ENCODE data around the gene RNF217. TPM values are rescaled to one million over a fixed set of nuclear protein-coding genes. Genes with fewer than 3 reads are reported as not detected.

RNF217 gene
- total and polyA plus RNA-seq, 2 of the 13 experiments (the other 11 are each of a cell fraction or from before 2014, with no cell fraction given): 2.2 to 2.4 TPM

DNA sequence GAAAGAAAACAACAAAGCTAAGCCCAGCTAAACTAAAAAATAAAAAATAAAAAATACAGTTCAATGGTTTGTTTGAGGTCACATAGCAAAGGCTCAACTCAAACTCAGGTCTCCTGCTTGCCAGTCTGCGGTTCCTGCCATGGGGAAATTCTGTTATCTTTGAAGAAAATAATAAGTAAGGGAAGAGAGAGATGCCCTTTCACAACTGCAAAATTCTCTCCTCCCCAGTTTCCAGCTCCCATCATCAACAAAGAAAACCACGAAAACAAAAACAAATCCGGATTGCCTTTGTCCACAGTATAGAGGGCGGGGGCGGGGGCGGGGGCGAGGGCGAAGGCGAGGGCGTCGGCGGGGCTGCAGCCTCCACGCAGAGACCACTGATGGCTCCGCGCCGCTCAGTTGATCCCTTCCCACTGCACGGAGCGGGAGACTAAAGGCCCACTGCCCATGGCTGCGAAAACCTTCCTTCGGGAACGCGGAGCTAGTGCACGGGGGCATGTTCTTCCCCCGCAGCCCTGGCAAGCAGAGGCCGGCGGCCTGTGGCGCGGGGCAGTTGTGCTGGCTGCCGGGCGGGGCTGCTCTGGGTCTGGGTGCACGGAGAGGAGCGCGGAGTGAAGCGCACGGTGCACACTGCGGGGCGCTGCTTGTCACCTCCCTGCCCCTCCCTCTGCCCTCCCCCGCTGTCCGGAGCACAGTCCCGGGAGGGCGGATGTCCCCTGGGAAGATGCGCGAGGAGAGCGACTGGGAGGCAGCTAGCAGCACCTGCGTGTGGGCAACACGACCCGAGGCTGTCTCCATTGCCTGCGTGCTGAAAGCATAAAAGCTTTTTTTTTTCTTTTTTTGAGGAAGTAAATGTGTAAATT, 137.2 kb downstream of the RNF217 start (continued):
- TF ChIP-seq KDM2A (CRISPR knock-in tag; IDR thresholded peaks at IDR 0.05; ENCODE audit: borderline replicate concordance, low read depth): 0 out of 2 replicates have a peak, but pooled peaks have one; percentile 31
- TF ChIP-seq ZNF569 (CRISPR knock-in tag; IDR thresholded peaks at IDR 0.05; ENCODE audit: borderline replicate concordance): no peak
- TF ChIP-seq, protein P1, sequence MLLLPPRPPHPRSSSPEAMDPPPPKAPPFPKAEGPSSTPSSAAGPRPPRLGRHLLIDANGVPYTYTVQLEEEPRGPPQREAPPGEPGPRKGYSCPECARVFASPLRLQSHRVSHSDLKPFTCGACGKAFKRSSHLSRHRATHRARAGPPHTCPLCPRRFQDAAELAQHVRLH (CRISPR knock-in tag; IDR thresholded peaks at IDR 0.05; ENCODE audit: borderline replicate concordance, low read depth): no peak

DNA sequence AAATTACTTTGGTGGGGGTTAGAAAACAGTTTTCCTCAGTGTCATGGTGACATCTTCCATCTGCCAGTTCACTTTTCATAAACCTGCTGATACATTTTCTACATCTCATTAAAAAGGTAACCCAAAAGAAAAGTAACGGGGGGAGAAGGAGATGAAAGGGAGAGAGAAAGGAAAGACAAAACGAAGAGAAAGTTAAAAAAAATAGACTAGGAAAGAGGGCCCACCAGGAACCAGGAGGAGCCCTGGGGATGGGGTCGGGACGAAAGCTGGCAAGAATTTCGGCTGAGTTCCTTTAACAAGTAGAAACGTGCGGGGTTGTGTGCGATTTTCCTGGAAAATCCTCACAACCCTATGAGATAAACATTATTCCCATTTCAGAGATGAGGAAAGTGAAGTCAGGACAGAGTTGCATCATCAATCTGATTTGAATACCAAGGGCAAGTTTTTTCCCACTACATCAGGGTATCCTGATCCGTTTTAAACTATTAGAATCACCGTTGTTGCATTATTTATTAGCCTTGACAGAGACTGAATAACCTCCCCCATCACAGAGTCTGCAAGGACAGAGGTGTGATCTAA, 137.9 kb downstream of the RNF217 start:
- WGBS (ENCODE audit: low lambda C conversion rate): 24% methylated on average over 10 of the region's 10 CpGs
- no peak for FAIRE-seq
- TF ChIP-seq ATF7 (IDR thresholded peaks at IDR 0.05) (peak; percentile 52), ATF7 (CRISPR knock-in tag; IDR thresholded peaks at IDR 0.05) (no peak), KLF9 (CRISPR knock-in tag; IDR thresholded peaks at IDR 0.05; ENCODE audit: low read depth) (no peak), NFYB (CRISPR knock-in tag; IDR thresholded peaks at IDR 0.05) (no peak), ARNT2 (CRISPR knock-in tag; IDR thresholded peaks at IDR 0.05; ENCODE audit: low read depth) (no peak), ZNF629 (CRISPR knock-in tag; conservative IDR thresholded peaks at IDR 0.05) (peak; percentile 27; the same call in 1 of the 2 replicates), GATA4 (IDR thresholded peaks at IDR 0.05; ENCODE audit: borderline replicate concordance, low read depth) (no peak), SP1 (IDR thresholded peaks at IDR 0.05) (no peak), SP1 (CRISPR knock-in tag; IDR thresholded peaks at IDR 0.05) (no peak), PHF8 (CRISPR knock-in tag; IDR thresholded peaks at IDR 0.05) (no peak), NCOA2 (CRISPR knock-in tag; IDR thresholded peaks at IDR 0.05) (no peak), MTF2 (CRISPR knock-in tag; IDR thresholded peaks at IDR 0.05; ENCODE audit: borderline replicate concordance) (no peak)
- TF ChIP-seq, protein P2, sequence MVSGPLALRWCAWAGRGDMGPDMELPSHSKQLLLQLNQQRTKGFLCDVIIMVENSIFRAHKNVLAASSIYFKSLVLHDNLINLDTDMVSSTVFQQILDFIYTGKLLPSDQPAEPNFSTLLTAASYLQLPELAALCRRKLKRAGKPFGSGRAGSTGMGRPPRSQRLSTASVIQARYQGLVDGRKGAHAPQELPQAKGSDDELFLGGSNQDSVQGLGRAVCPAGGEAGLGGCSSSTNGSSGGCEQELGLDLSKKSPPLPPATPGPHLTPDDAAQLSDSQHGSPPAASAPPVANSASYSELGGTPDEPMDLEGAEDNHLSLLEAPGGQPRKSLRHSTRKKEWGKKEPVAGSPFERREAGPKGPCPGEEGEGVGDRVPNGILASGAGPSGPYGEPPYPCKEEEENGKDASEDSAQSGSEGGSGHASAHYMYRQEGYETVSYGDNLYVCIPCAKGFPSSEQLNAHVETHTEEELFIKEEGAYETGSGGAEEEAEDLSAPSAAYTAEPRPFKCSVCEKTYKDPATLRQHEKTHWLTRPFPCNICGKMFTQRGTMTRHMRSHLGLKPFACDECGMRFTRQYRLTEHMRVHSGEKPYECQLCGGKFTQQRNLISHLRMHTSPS (CRISPR knock-in tag; IDR thresholded peaks at IDR 0.05; ENCODE audit: low read depth): no peak

More for the DNA sequence above, 137.9 kb downstream of the RNF217 start:
- no peaks in the 10 kb centered on the region for H3K4me1 ChIP-seq (ENCODE audit: insufficient read depth, low read length)
- ATAC-seq: no peak
- H2AFZ ChIP-seq (ENCODE audit: low read length): no peak overlapping the region
- H3K36me3 ChIP-seq (replicated peaks in 1 of 2; ENCODE audit: control insufficient read depth in 1 of 2, insufficient read depth in 2 of 2, low read length in 2 of 2): no peaks in the 10 kb centered on the region
- no peak overlapping the region for H3K9ac ChIP-seq (ENCODE audit: insufficient read depth, low read depth, low read length)
- intact Hi-C loops (cut with micrococcal nuclease; ENCODE audit: unreplicated experiment) (no loop called here), in situ Hi-C loops (cut with HindIII; ENCODE audit: extremely low pct_ligation_motif_present, low pct_unique_long_range_greater_than_20kb) (no loop called here)
- H3K4me2 ChIP-seq (ENCODE audit: low read depth, low read length): peak overlapping the region; percentile 54
- peaks cover 0 to 31% of the 10 kb centered on the region in 2 experiments; a peak in 4 of 5 replicates for H3K27me3 ChIP-seq (ENCODE audit: control insufficient read depth in 1 of 2, insufficient read depth in 2 of 2, low read length in 2 of 2)
- ChIA-PET CTCF (ENCODE audit: low intra/inter-chr PET ratio, low total read pairs) (no interaction called here), POLR2A (no interaction called here)
- BruUV-seq (replicated peaks): no TSS peak
- H3K4me3 ChIP-seq (replicated peaks in 1 of 3; ENCODE audit: insufficient read depth in 1 of 3, low read depth in 2 of 3, low read length in 3 of 3): peak overlapping the region in 1 of 3 experiments; percentile 3; a peak in 1 of 6 replicates
- DNase-seq (ENCODE audit: low spot score): no peak
- no peak overlapping the region for H3K27ac ChIP-seq (ENCODE audit: extremely low read length, insufficient read depth, low read length)
- H4K20me1 ChIP-seq (ENCODE audit: insufficient read depth, low read length): no peaks in the 10 kb centered on the region
- H3K9me3 ChIP-seq (ENCODE audit: low read length): no peaks in the 10 kb centered on the region
- H3K79me2 ChIP-seq (ENCODE audit: insufficient read depth, low read length): no peaks in the 10 kb centered on the region

Data from HepG2 (cell line).